Measurements from ENCODE around the gene KCNH2.

The KCNH2 gene

GRCh38 chr7:150947761-150948651, 30.1 kb downstream of the KCNH2 start:
- FAIRE-seq, result no peak

GRCh38 chr7:150947241-150947745, 30.8 kb downstream of the KCNH2 start:
- no peak for FAIRE-seq

- no peak for FAIRE-seq
Observed at GRCh38 chr7:150946421-150947240, 31.5 kb downstream of the KCNH2 start.

GRCh38 chr7:150945853-150946420, 32.2 kb downstream of the KCNH2 start:
- FAIRE-seq, result no peak

GRCh38 chr7:150945171-150945852, 32.8 kb downstream of the KCNH2 start:
- no peak for FAIRE-seq

GRCh38 chr7:150944066-150945042, 33.8 kb downstream of the KCNH2 start:
- FAIRE-seq, result no peak

GRCh38 chr7:150943453-150943814, 34.7 kb downstream of the KCNH2 start:
- FAIRE-seq, result no peak

- FAIRE-seq, result no peak
Observed at GRCh38 chr7:150942591-150943452, 35.3 kb downstream of the KCNH2 start.

GRCh38 chr7:150942001-150942590, 36.0 kb downstream of the KCNH2 start:
- no peak for FAIRE-seq

- no peak for FAIRE-seq
Observed at GRCh38 chr7:150941351-150942000, 36.6 kb downstream of the KCNH2 start.

GRCh38 chr7:150940431-150941102, 37.6 kb downstream of the KCNH2 start:
- no peak for FAIRE-seq

- no peak for FAIRE-seq
Observed at GRCh38 chr7:150939466-150939865, 38.7 kb downstream of the KCNH2 start.

GRCh38 chr7:150939052-150939451, 39.1 kb downstream of the KCNH2 start:
- no peak for FAIRE-seq

- FAIRE-seq, result no peak
Observed at GRCh38 chr7:150938566-150938965, 39.6 kb downstream of the KCNH2 start.

- no peak for FAIRE-seq
Observed at GRCh38 chr7:150937848-150938561, 40.1 kb downstream of the KCNH2 start.

GRCh38 chr7:150936018-150936417, 42.1 kb downstream of the KCNH2 start:
- FAIRE-seq, result no peak

- FAIRE-seq, result no peak
Observed at GRCh38 chr7:150935149-150935548, 43.0 kb downstream of the KCNH2 start.

- FAIRE-seq, result no peak
Observed at GRCh38 chr7:150934045-150934766, 43.9 kb downstream of the KCNH2 start.
